Keratinocyte (primary cell): ENCODE data around the gene TTC38. TPM values are rescaled to one million over a fixed set of nuclear protein-coding genes. Genes with fewer than 3 reads are reported as not detected.

ENCODE experiments used
- DNase-seq: peaks from one replicate; pipeline ENCODE4 v3.0.0-alpha.2; 2011; ENCODE audit warnings: low read depth, missing footprints, low spot score
- FAIRE-seq: peaks from 2 replicates; lab custom pipeline; 2011; peaks lifted over from hg19 to GRCh38; lab: Jason Lieb, UNC
- H2AFZ ChIP-seq: 2 replicates; pipeline ENCODE4 v1.6.0; 2012; ENCODE audit warnings: low read length, control low read depth, inconsistent platforms; ENCODE audit not compliant: control insufficient read depth
- H3K27ac ChIP-seq: 2 replicates; pipeline ENCODE4 v1.5.1; 2011; ENCODE audit warnings: low read length; ENCODE audit not compliant: control insufficient read depth, insufficient read depth
- H3K27me3 ChIP-seq: 3 replicates; pipeline ENCODE4 v1.6.0; 2011; ENCODE audit warnings: low read length; ENCODE audit not compliant: control insufficient read depth, insufficient read depth; ENCODE audit errors: extremely low read depth
- H3K36me3 ChIP-seq, 2 experiments: 2 replicates in 1 of 2; 3 replicates in 1 of 2; pipeline ENCODE4 v1.5.1; 2011; ENCODE audit warnings: low read length in 2 of 2, mild to moderate bottlenecking in 1 of 2; ENCODE audit not compliant: control insufficient read depth in 2 of 2, insufficient read depth in 2 of 2; ENCODE audit errors: extremely low read depth in 1 of 2
- H3K4me1 ChIP-seq: 3 replicates; pipeline ENCODE4 v1.5.1; 2011; ENCODE audit warnings: low read length; ENCODE audit not compliant: control insufficient read depth, insufficient read depth; ENCODE audit errors: extremely low read depth
- H3K4me2 ChIP-seq: 3 replicates; pipeline ENCODE4 v1.6.0; 2011; ENCODE audit warnings: low read depth, low read length; ENCODE audit not compliant: control insufficient read depth, insufficient read depth; ENCODE audit errors: extremely low read depth
- H3K4me3 ChIP-seq, 3 experiments: fragments of 200-600 bp in 1 of 3; sonication (generic) in 1 of 3; 2 replicates in 2 of 3; 3 replicates in 1 of 3; pipeline ENCODE4 v1.5.1; 2011 to 2016; ENCODE audit warnings: low read length in 3 of 3, mild to moderate bottlenecking in 3 of 3, control low read depth in 2 of 3, inconsistent platforms in 1 of 3, low read depth in 1 of 3, mixed read lengths in 1 of 3, mixed run types in 1 of 3, moderate library complexity in 1 of 3; ENCODE audit not compliant: control insufficient read depth in 2 of 3, insufficient read depth in 2 of 3; ENCODE audit errors: extremely low read depth in 1 of 3
- H3K79me2 ChIP-seq: 2 replicates; pipeline ENCODE4 v1.6.0; 2012; ENCODE audit warnings: low read length; ENCODE audit not compliant: control insufficient read depth, insufficient read depth
- H3K9ac ChIP-seq: 3 replicates; pipeline ENCODE4 v1.6.0; 2011; ENCODE audit warnings: low read length; ENCODE audit not compliant: control insufficient read depth, insufficient read depth; ENCODE audit errors: extremely low read depth
- H3K9me1 ChIP-seq: 3 replicates; pipeline ENCODE4 v1.6.0; 2011; ENCODE audit warnings: low read length; ENCODE audit not compliant: control insufficient read depth, insufficient read depth; ENCODE audit errors: extremely low read depth
- H3K9me3 ChIP-seq: 2 replicates; pipeline ENCODE4 v1.5.1; 2012; ENCODE audit warnings: low read depth, low read length; ENCODE audit not compliant: control insufficient read depth
- H4K20me1 ChIP-seq: 3 replicates; pipeline ENCODE4 v1.6.0; 2011; ENCODE audit warnings: low read length; ENCODE audit not compliant: control insufficient read depth, insufficient read depth; ENCODE audit errors: extremely low read depth
- EZH2 ChIP-seq: IDR thresholded peaks from one replicate; pipeline ENCODE4 v1.6.1; 2012; ENCODE audit warnings: inconsistent platforms, mild to moderate bottlenecking, low read length, moderate library complexity
- dilution Hi-C: fragments of 300-500 bp; cut with MboI; formaldehyde crosslinking; loops from one replicate; pipeline ENCODE4 v1.7.0; 2020; ENCODE audit warnings: low sequenced_read_pairs; ENCODE audit not compliant: extremely low pct_ligation_motif_present
- polyA plus RNA-seq, 5 experiments: library from polyadenylated mRNA; depleted of rRNA in 3 of 5; stranded (reverse) in 3 of 5; stranded (forward) in 1 of 5; unstranded in 1 of 5; fragments of >200 nt; gene quantifications; 1 replicate in 1 of 5; 2 replicates in 3 of 5; 3 replicates in 1 of 5; pipeline versions ENCODE4 v1.2.1 to v1.2.3, GENCODE V29; 2011 to 2012; ENCODE audit warnings: missing spikeins in 2 of 5, low read depth in 1 of 5, low replicate concordance in 1 of 5
- TF ChIP-seq, protein P1 (sequence below), 3 experiments: IDR thresholded peaks in 1 of 3; conservative IDR thresholded peaks in 1 of 3; optimal IDR thresholded peaks in 1 of 3; 2 replicates in 2 of 3; 3 replicates in 1 of 3; pipeline versions ENCODE3 to v1.5.1; 2011; ENCODE audit warnings: low read length in 3 of 3, mild to moderate bottlenecking in 3 of 3, moderate library complexity in 2 of 3, control low read depth in 1 of 3, inconsistent platforms in 1 of 3; ENCODE audit not compliant: insufficient read depth in 2 of 3; ENCODE audit errors: extremely low read depth in 1 of 3

Gene TTC38
- polyA plus RNA-seq, 1 donor (not counting 4 experiments of a cell fraction or from before 2014, with no cell fraction given), result 11.4 TPM

DNA sequence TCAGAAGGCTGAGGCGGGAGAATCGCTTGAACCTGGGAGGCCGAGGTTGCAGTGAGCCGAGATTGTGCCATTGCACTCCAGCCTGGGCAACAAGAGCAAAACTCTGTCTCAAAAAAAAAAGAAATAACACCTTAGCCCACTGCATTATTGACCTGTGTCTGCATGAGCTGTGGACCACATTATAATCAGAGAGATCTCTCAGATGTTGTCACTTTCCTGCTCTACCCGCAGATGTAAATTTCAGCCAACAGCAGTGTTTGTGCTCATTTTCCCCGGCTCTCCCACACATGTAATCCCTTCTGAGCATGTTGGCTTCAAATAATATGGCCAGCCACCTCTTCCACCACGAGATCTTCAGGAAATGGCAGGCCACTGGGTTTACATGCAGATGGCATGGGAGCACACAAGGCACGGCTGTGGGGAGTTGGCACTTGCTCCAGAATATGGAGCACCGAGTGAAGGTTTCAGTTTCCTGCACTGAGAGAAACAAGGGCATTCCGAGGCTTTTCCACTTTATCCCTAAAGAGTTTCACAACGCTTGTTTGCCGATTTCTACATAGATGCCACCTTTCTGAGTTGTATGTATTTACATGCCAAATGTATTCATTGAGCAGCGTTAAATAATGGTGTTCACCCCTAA lies 37.4 kb upstream of the TTC38 start:
- DNase-seq (no peak), FAIRE-seq (no peak)
- no peaks in the 10 kb centered on the region for H3K9me3 ChIP-seq
- H3K9ac ChIP-seq, result no peak overlapping the region
- no peaks in the 10 kb centered on the region for H3K79me2 ChIP-seq
- TF ChIP-seq, protein P1, sequence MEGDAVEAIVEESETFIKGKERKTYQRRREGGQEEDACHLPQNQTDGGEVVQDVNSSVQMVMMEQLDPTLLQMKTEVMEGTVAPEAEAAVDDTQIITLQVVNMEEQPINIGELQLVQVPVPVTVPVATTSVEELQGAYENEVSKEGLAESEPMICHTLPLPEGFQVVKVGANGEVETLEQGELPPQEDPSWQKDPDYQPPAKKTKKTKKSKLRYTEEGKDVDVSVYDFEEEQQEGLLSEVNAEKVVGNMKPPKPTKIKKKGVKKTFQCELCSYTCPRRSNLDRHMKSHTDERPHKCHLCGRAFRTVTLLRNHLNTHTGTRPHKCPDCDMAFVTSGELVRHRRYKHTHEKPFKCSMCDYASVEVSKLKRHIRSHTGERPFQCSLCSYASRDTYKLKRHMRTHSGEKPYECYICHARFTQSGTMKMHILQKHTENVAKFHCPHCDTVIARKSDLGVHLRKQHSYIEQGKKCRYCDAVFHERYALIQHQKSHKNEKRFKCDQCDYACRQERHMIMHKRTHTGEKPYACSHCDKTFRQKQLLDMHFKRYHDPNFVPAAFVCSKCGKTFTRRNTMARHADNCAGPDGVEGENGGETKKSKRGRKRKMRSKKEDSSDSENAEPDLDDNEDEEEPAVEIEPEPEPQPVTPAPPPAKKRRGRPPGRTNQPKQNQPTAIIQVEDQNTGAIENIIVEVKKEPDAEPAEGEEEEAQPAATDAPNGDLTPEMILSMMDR (optimal IDR thresholded peaks at IDR 0.05 in 1 of 3, IDR thresholded peaks at IDR 0.05 in 1 of 3, conservative IDR thresholded peaks at IDR 0.05 in 1 of 3; ENCODE audit: extremely low read depth in 1 of 3, insufficient read depth in 2 of 3, low read length in 3 of 3), result no peak
- no peak for TF ChIP-seq EZH2
- no peaks in the 10 kb centered on the region for H3K4me1 ChIP-seq
- H4K20me1 ChIP-seq, result no peaks in the 10 kb centered on the region
- H3K4me3 ChIP-seq, result no peak overlapping the region
- no peak overlapping the region for H3K27ac ChIP-seq
- H3K36me3 ChIP-seq, result no peaks in the 10 kb centered on the region
- dilution Hi-C loops, result no loop called here
- H3K27me3 ChIP-seq, result no peaks in the 10 kb centered on the region
- no peak overlapping the region for H3K4me2 ChIP-seq
- H2AFZ ChIP-seq, result no peak overlapping the region
- H3K9me1 ChIP-seq, result peaks cover 2% of the 10 kb centered on the region

DNA sequence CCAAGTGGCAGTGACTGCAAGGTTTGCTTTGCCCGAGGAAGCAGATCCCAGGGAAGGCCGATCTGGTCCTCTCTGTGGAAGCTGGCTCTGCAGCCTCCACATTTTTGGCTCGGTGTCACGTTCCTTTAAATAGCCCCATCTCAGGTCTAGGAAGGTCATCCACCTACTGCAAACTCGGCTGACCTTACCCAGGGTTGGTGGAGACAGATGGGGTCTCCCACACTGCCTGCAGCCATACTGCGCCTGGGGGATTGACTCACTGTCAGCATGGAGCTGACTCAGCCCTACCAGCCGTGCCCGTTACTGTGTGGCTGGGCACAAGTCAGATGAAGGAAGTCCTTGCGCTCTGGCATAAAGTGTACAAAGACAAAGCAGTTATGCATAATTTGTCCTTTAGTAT lies 34.6 kb upstream of the TTC38 start:
- DNase-seq (no peak), FAIRE-seq (no peak)
- no peaks in the 10 kb centered on the region for H3K4me1 ChIP-seq
- no peaks in the 10 kb centered on the region for H3K9me3 ChIP-seq
- no peak overlapping the region for H2AFZ ChIP-seq
- no peaks in the 10 kb centered on the region for H3K27me3 ChIP-seq
- H3K36me3 ChIP-seq, result no peaks in the 10 kb centered on the region
- dilution Hi-C loops, result no loop called here
- H3K4me2 ChIP-seq, result no peak overlapping the region
- H3K79me2 ChIP-seq, result no peaks in the 10 kb centered on the region
- H4K20me1 ChIP-seq, result no peaks in the 10 kb centered on the region
- no peak for TF ChIP-seq EZH2
- TF ChIP-seq, protein P1 (optimal IDR thresholded peaks at IDR 0.05 in 1 of 3, IDR thresholded peaks at IDR 0.05 in 1 of 3, conservative IDR thresholded peaks at IDR 0.05 in 1 of 3; ENCODE audit: extremely low read depth in 1 of 3, insufficient read depth in 2 of 3, low read length in 3 of 3), result no peak
- H3K27ac ChIP-seq, result no peak overlapping the region
- H3K4me3 ChIP-seq, result no peak overlapping the region
- H3K9me1 ChIP-seq, result no peaks in the 10 kb centered on the region
- H3K9ac ChIP-seq, result no peak overlapping the region
